Mesenchymal stem cell (in vitro differentiated cells and primary cell): ENCODE data around the gene SMTN.

Experiments used
- DNase-seq: peaks from one replicate; pipeline ENCODE4 v3.0.0-alpha.2; 2013
- H2AFZ ChIP-seq: one replicate; pipeline ENCODE4 v1.6.1; 2013; ENCODE audit warnings: low read depth, mild to moderate bottlenecking, control low read depth, inconsistent platforms, low read length, moderate library complexity
- H2AK5ac ChIP-seq: 2 replicates; pipeline ENCODE4 v1.6.1; 2013; ENCODE audit warnings: low read length, moderate library complexity, mild to moderate bottlenecking, inconsistent platforms; ENCODE audit not compliant: severe bottlenecking
- H2BK120ac ChIP-seq: one replicate; pipeline ENCODE4 v1.6.1; 2013; ENCODE audit warnings: low read depth, mild to moderate bottlenecking, inconsistent platforms, low read length, moderate library complexity
- H2BK12ac ChIP-seq, 2 experiments: one replicate each; pipeline ENCODE4 v1.6.1; 2013; ENCODE audit warnings: inconsistent platforms in 2 of 2, low read length in 2 of 2, mild to moderate bottlenecking in 2 of 2, moderate library complexity in 2 of 2, control low read depth in 1 of 2
- H2BK15ac ChIP-seq: one replicate; pipeline ENCODE4 v1.6.1; 2013; ENCODE audit warnings: mild to moderate bottlenecking, low read depth, inconsistent platforms; ENCODE audit not compliant: poor library complexity, severe bottlenecking
- H2BK5ac ChIP-seq: 2 replicates; pipeline ENCODE4 v1.6.1; 2013; ENCODE audit warnings: low read depth, mild to moderate bottlenecking, low read length, control low read depth, inconsistent platforms; ENCODE audit not compliant: poor library complexity, severe bottlenecking
- H3K14ac ChIP-seq, 2 experiments: one replicate each; pipeline ENCODE4 v1.6.1; 2013; ENCODE audit warnings: inconsistent platforms in 2 of 2, low read length in 2 of 2, control low read depth in 1 of 2, mild to moderate bottlenecking in 1 of 2, moderate library complexity in 1 of 2
- H3K18ac ChIP-seq, 2 experiments: one replicate each; pipeline ENCODE4 v1.6.1; 2013; ENCODE audit warnings: inconsistent platforms in 2 of 2, low read length in 2 of 2, control low read depth in 1 of 2, low read depth in 1 of 2, mild to moderate bottlenecking in 1 of 2
- H3K23ac ChIP-seq, 2 experiments: one replicate each; pipeline ENCODE4 v1.6.1; 2013; ENCODE audit warnings: inconsistent platforms in 2 of 2, low read length in 2 of 2, mild to moderate bottlenecking in 2 of 2, moderate library complexity in 2 of 2, control low read depth in 1 of 2
- H3K27ac ChIP-seq: 2 replicates; pipeline ENCODE4 v1.5.1; 2013; ENCODE audit warnings: mild to moderate bottlenecking, moderate library complexity, low read length, control low read depth, inconsistent platforms; ENCODE audit not compliant: poor library complexity, severe bottlenecking
- H3K27me3 ChIP-seq, 2 experiments: 2 replicates each; pipeline versions ENCODE4 v1.6.1 to v1.7.0; 2013; ENCODE audit warnings: low read length in 2 of 2, mild to moderate bottlenecking in 2 of 2, moderate library complexity in 2 of 2, control low read depth in 1 of 2, inconsistent platforms in 1 of 2; ENCODE audit not compliant: control insufficient read depth in 1 of 2, insufficient read depth in 1 of 2
- H3K36me3 ChIP-seq, 2 experiments: 2 replicates each; pipeline versions ENCODE4 v1.6.1 to v1.7.0; 2013; ENCODE audit warnings: low read length in 2 of 2, control low read depth in 1 of 2, inconsistent platforms in 1 of 2, low read depth in 1 of 2, mild to moderate bottlenecking in 1 of 2; ENCODE audit not compliant: insufficient read depth in 2 of 2, control insufficient read depth in 1 of 2
- H3K4ac ChIP-seq, 2 experiments: one replicate each; pipeline ENCODE4 v1.6.1; 2013; ENCODE audit warnings: inconsistent platforms in 2 of 2, low read length in 2 of 2, mild to moderate bottlenecking in 2 of 2, moderate library complexity in 2 of 2, control low read depth in 1 of 2, low read depth in 1 of 2
- H3K4me1 ChIP-seq: 2 replicates; pipeline ENCODE4 v1.6.1; 2013; ENCODE audit warnings: low read depth, low read length, control low read depth; ENCODE audit not compliant: control insufficient read depth, insufficient read depth
- H3K4me2 ChIP-seq: 2 replicates; pipeline ENCODE4 v1.6.1; 2013; ENCODE audit warnings: low read length, mild to moderate bottlenecking, inconsistent platforms; ENCODE audit not compliant: poor library complexity, severe bottlenecking
- H3K4me3 ChIP-seq, 2 experiments: 2 replicates each; pipeline versions ENCODE4 v1.5.1 to v1.7.0; 2013; ENCODE audit warnings: low read length in 2 of 2, mild to moderate bottlenecking in 2 of 2, control low read depth in 1 of 2, low read depth in 1 of 2; ENCODE audit not compliant: insufficient read depth in 1 of 2
- H3K79me1 ChIP-seq: replicated peaks from 2 replicates; pipeline ENCODE4 v1.6.1; 2013; ENCODE audit warnings: mild to moderate bottlenecking, control low read depth, low read length, inconsistent platforms; ENCODE audit not compliant: poor library complexity, severe bottlenecking
- H3K9ac ChIP-seq: 2 replicates; pipeline ENCODE4 v1.7.0; 2013; ENCODE audit warnings: mild to moderate bottlenecking, low read length, moderate library complexity
- H3K9me3 ChIP-seq: 2 replicates; pipeline ENCODE4 v1.7.0; 2013; ENCODE audit warnings: mild to moderate bottlenecking, low read length; ENCODE audit not compliant: control insufficient read depth
- H4K8ac ChIP-seq: one replicate; pipeline ENCODE4 v1.6.1; 2013; ENCODE audit warnings: inconsistent platforms, mild to moderate bottlenecking, low read length, moderate library complexity
- H4K91ac ChIP-seq: one replicate; pipeline ENCODE4 v1.6.1; 2013; ENCODE audit warnings: mild to moderate bottlenecking, low read length, inconsistent platforms
- WGBS: methylation state at CpG from one replicate; pipeline ENCODE4 v1.1.7; 2013; ENCODE audit warnings: mixed read lengths; 5-methylcytosine and 5-hydroxymethylcytosine counted together

Gene SMTN

DNA sequence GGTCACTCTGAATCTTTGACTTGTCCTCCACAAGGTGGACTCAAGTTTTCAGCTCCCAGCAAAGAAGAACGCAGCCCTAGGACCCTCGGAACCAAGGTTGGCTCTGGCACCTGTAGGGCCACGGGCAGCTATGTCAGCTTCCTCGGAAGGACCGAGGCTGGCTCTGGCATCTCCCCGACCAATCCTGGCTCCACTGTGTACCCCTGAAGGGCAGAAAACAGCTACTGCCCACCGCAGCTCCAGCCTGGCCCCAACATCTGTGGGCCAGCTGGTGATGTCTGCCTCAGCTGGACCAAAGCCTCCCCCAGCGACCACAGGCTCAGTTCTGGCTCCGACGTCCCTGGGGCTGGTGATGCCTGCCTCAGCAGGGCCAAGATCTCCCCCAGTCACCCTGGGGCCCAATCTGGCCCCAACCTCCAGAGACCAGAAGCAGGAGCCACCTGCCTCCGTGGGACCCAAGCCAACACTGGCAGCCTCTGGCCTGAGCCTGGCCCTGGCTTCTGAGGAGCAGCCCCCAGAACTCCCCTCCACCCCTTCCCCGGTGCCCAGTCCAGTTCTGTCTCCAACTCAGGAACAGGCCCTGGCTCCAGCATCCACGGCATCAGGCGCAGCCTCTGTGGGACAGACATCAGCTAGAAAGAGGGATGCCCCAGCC, 43.8 kb downstream of the SMTN start:
- peaks cover 0 to 3% of the 10 kb centered on the region in 2 experiments for H3K36me3 ChIP-seq
- H2BK12ac ChIP-seq, result no peak overlapping the region
- H3K4ac ChIP-seq, result no peak overlapping the region
- H2AFZ ChIP-seq, result no peak overlapping the region
- no peak overlapping the region for H4K8ac ChIP-seq
- H3K27ac ChIP-seq, result no peak overlapping the region
- no peak overlapping the region for H3K14ac ChIP-seq
- no peaks in the 10 kb centered on the region for H3K9me3 ChIP-seq
- no peak overlapping the region for H3K4me3 ChIP-seq
- no peak overlapping the region for H3K9ac ChIP-seq
- H2BK15ac ChIP-seq, result no peak overlapping the region
- H3K23ac ChIP-seq, result no peak overlapping the region
- no peak overlapping the region for H3K4me2 ChIP-seq
- DNase-seq, result no peak
- H4K91ac ChIP-seq, result peak overlapping the region; percentile 4
- no peak overlapping the region for H2AK5ac ChIP-seq
- no peak overlapping the region for H2BK120ac ChIP-seq
- H3K4me1 ChIP-seq, result peaks cover 17% of the 10 kb centered on the region
- 85% methylated on average over 14 of the region's 14 CpGs for WGBS
- H2BK5ac ChIP-seq, result no peak overlapping the region
- H3K79me1 ChIP-seq, result no peaks in the 10 kb centered on the region
- no peak overlapping the region for H3K18ac ChIP-seq
- H3K27me3 ChIP-seq, result peaks cover 4 to 56% of the 10 kb centered on the region in 2 experiments

DNA sequence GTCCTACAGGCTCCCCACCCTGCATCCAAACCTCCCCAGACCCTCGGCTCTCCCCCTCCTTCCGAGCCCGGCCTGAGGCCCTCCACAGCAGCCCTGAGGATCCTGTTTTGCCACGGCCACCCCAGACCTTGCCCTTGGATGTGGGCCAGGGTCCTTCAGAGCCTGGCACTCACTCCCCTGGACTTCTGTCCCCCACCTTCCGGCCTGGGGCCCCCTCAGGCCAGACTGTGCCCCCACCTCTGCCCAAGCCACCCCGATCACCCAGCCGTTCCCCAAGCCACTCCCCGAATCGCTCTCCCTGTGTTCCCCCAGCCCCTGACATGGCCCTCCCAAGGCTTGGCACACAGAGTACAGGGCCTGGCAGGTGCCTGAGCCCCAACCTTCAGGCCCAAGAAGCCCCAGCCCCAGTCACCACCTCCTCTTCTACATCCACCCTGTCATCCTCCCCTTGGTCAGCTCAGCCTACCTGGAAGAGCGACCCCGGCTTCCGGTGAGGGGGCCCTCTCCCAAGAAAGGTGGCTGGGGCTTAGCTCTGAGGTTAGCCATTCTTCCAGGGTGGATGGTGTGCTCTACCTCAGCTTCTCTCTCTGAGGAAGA, 44.5 kb downstream of the SMTN start:
- Histone ChIP-seq H2AK5ac (no peak overlapping the region), H2BK120ac (no peak overlapping the region), H4K8ac (no peak overlapping the region), H3K18ac (no peak overlapping the region), H3K4me3 (no peak overlapping the region), H3K9me3 (no peaks in the 10 kb centered on the region), H3K36me3 (peaks cover 0 to 3% of the 10 kb centered on the region in 2 experiments), H3K23ac (no peak overlapping the region), H3K27ac (no peak overlapping the region), H3K14ac (no peak overlapping the region), H2AFZ (no peak overlapping the region), H2BK15ac (peak overlapping the region; percentile 33), H3K4me2 (no peak overlapping the region), H2BK12ac (no peak overlapping the region), H3K4me1 (peaks cover 17% of the 10 kb centered on the region), H3K79me1 (no peaks in the 10 kb centered on the region), H3K27me3 (peaks cover 4 to 56% of the 10 kb centered on the region in 2 experiments), H2BK5ac (no peak overlapping the region), H3K4ac (no peak overlapping the region), H3K9ac (no peak overlapping the region), H4K91ac (no peak overlapping the region)
- no peak for DNase-seq
- WGBS, result 81% methylated on average over 12 of the region's 12 CpGs

DNA sequence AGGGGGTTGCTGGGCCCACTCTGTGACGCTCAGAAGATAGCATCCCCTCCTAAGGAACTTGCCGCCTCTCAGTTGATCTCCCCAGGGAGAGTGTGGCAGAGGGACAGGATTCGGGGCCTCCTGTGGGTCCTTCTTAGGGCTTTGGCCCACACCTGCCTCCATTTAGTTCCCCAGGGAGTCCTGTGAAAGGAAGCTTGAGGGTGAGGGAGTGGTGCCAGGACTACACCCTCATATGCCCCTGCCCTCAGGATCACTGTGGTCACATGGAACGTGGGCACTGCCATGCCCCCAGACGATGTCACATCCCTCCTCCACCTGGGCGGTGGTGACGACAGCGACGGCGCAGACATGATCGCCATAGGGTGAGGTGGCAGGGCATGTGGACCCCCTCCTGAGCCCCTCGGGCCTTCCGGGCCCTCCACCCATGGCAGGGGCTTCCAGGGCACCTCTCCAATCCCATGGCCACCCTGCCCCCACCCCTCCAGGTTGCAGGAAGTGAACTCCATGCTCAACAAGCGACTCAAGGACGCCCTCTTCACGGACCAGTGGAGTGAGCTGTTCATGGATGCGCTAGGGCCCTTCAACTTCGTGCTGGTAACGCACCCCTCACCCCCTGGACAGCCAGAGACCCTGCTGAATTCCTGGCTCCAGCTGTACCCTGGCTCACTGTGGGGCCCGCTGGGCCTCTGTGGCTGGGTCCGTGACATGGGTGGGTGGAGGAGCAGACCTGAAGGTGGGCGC, 45.2 kb downstream of the SMTN start:
- Histone ChIP-seq H2AK5ac (no peak overlapping the region), H3K79me1 (no peaks in the 10 kb centered on the region), H2BK15ac (no peak overlapping the region), H3K36me3 (peaks cover 0 to 3% of the 10 kb centered on the region in 2 experiments), H2AFZ (no peak overlapping the region), H3K4me1 (peaks cover 17% of the 10 kb centered on the region), H3K27me3 (peaks cover 4 to 56% of the 10 kb centered on the region in 2 experiments), H3K9ac (no peak overlapping the region), H3K23ac (no peak overlapping the region), H3K4ac (no peak overlapping the region), H4K8ac (no peak overlapping the region), H3K4me2 (no peak overlapping the region), H3K14ac (no peak overlapping the region), H3K9me3 (no peaks in the 10 kb centered on the region), H3K27ac (no peak overlapping the region), H2BK5ac (no peak overlapping the region), H3K4me3 (no peak overlapping the region), H3K18ac (no peak overlapping the region), H2BK120ac (no peak overlapping the region), H4K91ac (no peak overlapping the region), H2BK12ac (no peak overlapping the region)
- WGBS, result 90% methylated on average over 22 of the region's 22 CpGs
- DNase-seq, result no peak

DNA sequence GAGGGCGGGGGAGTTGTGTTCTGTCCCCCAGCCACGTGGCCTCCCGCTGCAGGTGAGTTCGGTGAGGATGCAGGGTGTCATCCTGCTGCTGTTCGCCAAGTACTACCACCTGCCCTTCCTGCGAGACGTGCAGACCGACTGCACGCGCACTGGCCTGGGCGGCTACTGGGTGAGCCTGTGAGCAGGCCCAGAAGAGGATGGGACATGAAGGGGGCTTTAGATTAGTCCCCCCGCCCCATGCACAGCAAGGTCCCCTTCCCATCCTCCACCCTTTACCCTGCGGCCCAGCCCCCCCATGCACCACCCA, 45.7 kb downstream of the SMTN start:
- H2AK5ac ChIP-seq, result no peak overlapping the region
- no peak overlapping the region for H2BK5ac ChIP-seq
- H3K36me3 ChIP-seq, result peaks cover 0 to 3% of the 10 kb centered on the region in 2 experiments
- H2AFZ ChIP-seq, result no peak overlapping the region
- H3K23ac ChIP-seq, result no peak overlapping the region
- H3K27me3 ChIP-seq, result peaks cover 4 to 56% of the 10 kb centered on the region in 2 experiments
- no peak overlapping the region for H2BK120ac ChIP-seq
- WGBS, result 82% methylated on average over 6 of the region's 13 CpGs
- H3K4ac ChIP-seq, result no peak overlapping the region
- H3K18ac ChIP-seq, result no peak overlapping the region
- DNase-seq, result no peak
- no peak overlapping the region for H4K8ac ChIP-seq
- no peak overlapping the region for H3K4me3 ChIP-seq
- no peak overlapping the region for H3K9ac ChIP-seq
- no peak overlapping the region for H3K27ac ChIP-seq
- H3K4me2 ChIP-seq, result no peak overlapping the region
- no peak overlapping the region for H4K91ac ChIP-seq
- no peak overlapping the region for H3K14ac ChIP-seq
- no peak overlapping the region for H2BK12ac ChIP-seq
- H3K4me1 ChIP-seq, result peaks cover 17% of the 10 kb centered on the region
- H2BK15ac ChIP-seq, result no peak overlapping the region
- H3K9me3 ChIP-seq, result no peaks in the 10 kb centered on the region
- H3K79me1 ChIP-seq, result no peaks in the 10 kb centered on the region
